Measurements from ENCODE around the gene KCNH2. TPM values are rescaled to one million over a fixed set of nuclear protein-coding genes. Genes with fewer than 3 reads are reported as not detected.

Gene KCNH2
- total and polyA plus RNA-seq, 2 of the 8 experiments (the other 6 are each of a cell fraction or from before 2014, with no cell fraction given) = 8.0 to 15.0 TPM

DNA sequence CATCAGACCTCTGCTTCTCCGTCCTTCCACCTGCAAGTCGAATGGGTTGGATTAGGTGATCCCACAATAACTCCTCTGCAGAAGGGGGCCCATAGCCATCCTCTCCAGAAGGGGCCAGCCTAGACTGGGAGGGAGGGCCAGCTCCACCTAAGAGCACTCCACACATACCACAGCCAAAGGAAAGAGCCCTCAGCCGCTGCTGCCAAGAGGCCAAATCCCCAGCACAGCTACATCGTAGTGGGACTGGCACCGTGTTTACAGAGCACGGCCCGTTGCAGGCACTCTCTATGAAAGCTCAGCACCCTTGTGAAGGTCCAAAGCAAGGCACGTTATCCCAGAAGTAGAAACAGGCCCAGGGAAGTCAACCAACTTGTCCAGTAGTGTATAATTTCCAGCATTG, 5.4 kb downstream of the KCNH2 start:
- no peak overlapping the region for H3K23ac ChIP-seq (ENCODE audit: insufficient read length)
- no peak overlapping the region for H3K4ac ChIP-seq (replicated peaks; ENCODE audit: insufficient read length, low read depth, low read length)
- no peak overlapping the region for H4K91ac ChIP-seq (replicated peaks; ENCODE audit: insufficient read length, low read length)
- H3K79me1 ChIP-seq (ENCODE audit: low read depth, low read length) = no peaks in the 10 kb centered on the region; the same call in 1 of the 2 replicates
- ChIA-PET CTCF (ENCODE audit: partially characterized antibody) (interaction anchor here (1.4 to 27.0 kb wide), 5 partner anchors 2 to 72 kb away, joined by 3 to 797 read pairs (median 17); partner anchors contain the start of genes KCNH2 and NOS3), POLR2A (ENCODE audit: partially characterized antibody) (interaction anchor here (1.2 kb wide), 1 partner anchor 11 kb away, joined by 3 read pairs; no protein-coding TSS in a partner anchor)
- FAIRE-seq (no peak), DNase-seq (ENCODE audit: low read depth in 1 of 2, low spot score in 2 of 2) (no peak)
- no peak overlapping the region for H3K9ac ChIP-seq (replicated peaks in 1 of 4; ENCODE audit: extremely low read depth in 1 of 4, low read depth in 3 of 4, low read length in 3 of 4)
- H2BK5ac ChIP-seq (ENCODE audit: low read depth, low read length) = no peak overlapping the region
- no peak overlapping the region for H3K27ac ChIP-seq (ENCODE audit: low read depth, low read length)
- H3K27me3 ChIP-seq (replicated peaks in 1 of 4; ENCODE audit: control insufficient read depth in 3 of 4, extremely low read depth in 1 of 4, insufficient read depth in 3 of 4, low read length in 3 of 4) = peaks cover 2 to 20% (median 19%) of the 10 kb centered on the region in 4 experiments
- no peak overlapping the region for H3K4me2 ChIP-seq (ENCODE audit: insufficient read depth in 1 of 2, low read depth in 2 of 2, low read length in 2 of 2)
- H4K8ac ChIP-seq (ENCODE audit: extremely low read depth, insufficient read depth, low read length) = no peak overlapping the region
- no peak overlapping the region for H2BK20ac ChIP-seq (ENCODE audit: low read length)
- H3K4me1 ChIP-seq (replicated peaks in 1 of 4; ENCODE audit: control insufficient read depth in 3 of 4, insufficient read depth in 4 of 4, low read length in 3 of 4) = peaks cover 7 to 46% (median 39%) of the 10 kb centered on the region in 4 experiments
- TF ChIP-seq POLR2AphosphoS5 (IDR thresholded peaks at IDR 0.05; ENCODE audit: low read depth, low read length) (no peak), RAD21 (IDR thresholded peaks at IDR 0.05 in 1 of 2, conservative IDR thresholded peaks at IDR 0.05 in 1 of 2; ENCODE audit: low read depth in 2 of 2, low read length in 2 of 2) (no peak), TBP (IDR thresholded peaks at IDR 0.05; ENCODE audit: low read depth, low read length) (no peak), YY1 (IDR thresholded peaks at IDR 0.05; ENCODE audit: low read depth, low read length) (no peak), SUZ12 (IDR thresholded peaks at IDR 0.05; ENCODE audit: low read length) (no peak), CREB1 (IDR thresholded peaks at IDR 0.05) (no peak)
- H2BK12ac ChIP-seq (ENCODE audit: low read depth, low read length) = no peak overlapping the region
- H3K9me3 ChIP-seq (ENCODE audit: insufficient read depth in 2 of 2, low read depth in 1 of 2, low read length in 1 of 2) = no peaks in the 10 kb centered on the region
- no peaks in the 10 kb centered on the region for H3K36me3 ChIP-seq (ENCODE audit: control insufficient read depth in 2 of 4, insufficient read depth in 4 of 4, low read length in 3 of 4)
- no peak overlapping the region for H3K4me3 ChIP-seq (ENCODE audit: extremely low read depth in 1 of 4, insufficient read depth in 2 of 4, low read depth in 3 of 4, low read length in 4 of 4)
- H2BK120ac ChIP-seq (replicated peaks; ENCODE audit: low read depth, low read length) = no peak overlapping the region
- H2BK15ac ChIP-seq (ENCODE audit: low read length) = no peak overlapping the region
- H3K14ac ChIP-seq (ENCODE audit: insufficient read length) = no peak overlapping the region
- no peak overlapping the region for H2AK5ac ChIP-seq (ENCODE audit: low read depth, low read length)
- peaks cover 16% of the 10 kb centered on the region for H3K23me2 ChIP-seq (ENCODE audit: low read depth, low read length)
- no peak overlapping the region for H4K5ac ChIP-seq (ENCODE audit: insufficient read length, low read depth, low read length)
- H3K56ac ChIP-seq (replicated peaks; ENCODE audit: insufficient read length, low read depth, low read length) = no peak overlapping the region
- H2AFZ ChIP-seq (ENCODE audit: low read length) = no peak overlapping the region
- H4K20me1 ChIP-seq (replicated peaks in 1 of 2; ENCODE audit: control insufficient read depth in 1 of 2, insufficient read depth in 2 of 2, low read length in 2 of 2) = peaks cover 2 to 9% of the 10 kb centered on the region in 2 experiments
- no peaks in the 10 kb centered on the region for H3K79me2 ChIP-seq (ENCODE audit: control insufficient read depth in 1 of 2, insufficient read depth in 2 of 2, low read length in 2 of 2)
- WGBS, 2 experiments (ENCODE audit: extremely low coverage in 1 of 2, insufficient coverage in 1 of 2, insufficient read length in 1 of 2, insufficient replicate concordance in 2 of 2, low coverage in 1 of 2, low lambda C conversion rate in 2 of 2, missing lambda C conversion rate in 1 of 2) = 80% methylated on average over 8 of the region's 8 CpGs; no CpG with 5 or more reads in 1 of the 2 experiments
- no peak overlapping the region for H3K18ac ChIP-seq (ENCODE audit: extremely low read depth, low read length)

Data from H1 (cell line).